ENCODE measurements around the gene FAM20A.
A peak's percentile ranks its signal among the peaks of the same experiment; 100 is the strongest.
"Not testable (repeated sequence)": the region's sequence is repeated elsewhere in the genome, so short reads cannot be mapped to it uniquely, and the experiment has no call there.

FAM20A gene

GRCh38 chr17:68564415-68565111, 36.6 kb downstream of the FAM20A start:
- DNase-seq, result no peak

GRCh38 chr17:68562736-68563135, 38.4 kb downstream of the FAM20A start:
- no peak for DNase-seq

DNA sequence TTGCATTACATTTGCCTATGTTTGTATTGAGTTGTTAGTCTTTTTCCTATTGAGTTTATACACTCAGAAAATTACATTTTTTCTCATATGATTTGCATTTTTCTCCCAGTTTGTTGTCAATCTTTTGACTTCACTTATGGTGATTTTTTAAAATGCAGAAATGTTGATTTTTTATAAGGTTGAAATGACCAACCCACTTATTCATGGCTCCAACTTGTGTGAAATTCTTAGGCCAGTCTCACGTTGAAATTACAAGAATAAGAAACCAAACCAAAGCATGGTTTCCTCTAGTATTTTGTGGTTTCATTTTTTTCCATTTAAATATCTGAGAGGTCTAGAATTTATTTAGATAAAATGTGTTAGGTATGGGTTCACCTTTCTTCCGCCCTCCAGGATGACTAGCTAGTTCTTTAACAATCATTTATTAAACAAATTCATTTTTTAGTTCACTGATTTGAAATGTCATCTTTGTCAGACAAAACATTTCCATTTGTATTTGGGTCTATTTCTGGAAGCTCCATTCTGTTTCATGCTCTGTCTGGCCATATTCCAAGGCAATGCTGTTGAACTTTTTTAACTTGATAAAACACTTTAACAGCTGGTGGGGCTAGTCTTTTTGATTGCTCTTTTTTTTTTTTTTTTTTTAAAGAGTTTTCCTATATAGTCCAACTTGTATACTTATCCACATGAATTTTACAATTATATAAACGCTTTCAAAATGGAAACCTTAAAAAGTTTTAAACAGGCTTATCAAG, 40.0 kb downstream of the FAM20A start:
- no peak for DNase-seq

DNA sequence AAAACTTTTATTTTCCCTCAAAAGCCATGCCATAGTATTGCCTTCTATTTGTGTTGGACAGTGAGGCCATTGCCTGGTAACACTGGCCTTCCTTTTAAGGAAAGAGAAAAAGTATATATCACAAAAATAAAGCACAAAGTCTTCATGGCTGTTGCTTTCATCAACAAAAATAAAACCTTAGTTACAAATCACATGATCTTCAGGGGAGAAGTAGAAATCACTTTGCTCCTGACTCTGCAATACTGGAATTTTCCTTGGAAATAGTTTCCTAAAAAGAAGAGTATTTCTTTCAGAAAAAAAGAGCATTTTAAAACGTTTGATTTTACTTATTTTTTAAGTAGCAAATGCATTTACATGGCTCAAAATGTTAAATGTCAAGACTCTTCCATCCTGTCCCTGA, 41.9 kb downstream of the FAM20A start:
- no peak for DNase-seq

- DNase-seq, result no peak
Measured at GRCh38 chr17:68556551-68556950, 44.6 kb downstream of the FAM20A start.

GRCh38 chr17:68544111-68544915, 56.9 kb downstream of the FAM20A start:
- DNase-seq, result no peak

DNA sequence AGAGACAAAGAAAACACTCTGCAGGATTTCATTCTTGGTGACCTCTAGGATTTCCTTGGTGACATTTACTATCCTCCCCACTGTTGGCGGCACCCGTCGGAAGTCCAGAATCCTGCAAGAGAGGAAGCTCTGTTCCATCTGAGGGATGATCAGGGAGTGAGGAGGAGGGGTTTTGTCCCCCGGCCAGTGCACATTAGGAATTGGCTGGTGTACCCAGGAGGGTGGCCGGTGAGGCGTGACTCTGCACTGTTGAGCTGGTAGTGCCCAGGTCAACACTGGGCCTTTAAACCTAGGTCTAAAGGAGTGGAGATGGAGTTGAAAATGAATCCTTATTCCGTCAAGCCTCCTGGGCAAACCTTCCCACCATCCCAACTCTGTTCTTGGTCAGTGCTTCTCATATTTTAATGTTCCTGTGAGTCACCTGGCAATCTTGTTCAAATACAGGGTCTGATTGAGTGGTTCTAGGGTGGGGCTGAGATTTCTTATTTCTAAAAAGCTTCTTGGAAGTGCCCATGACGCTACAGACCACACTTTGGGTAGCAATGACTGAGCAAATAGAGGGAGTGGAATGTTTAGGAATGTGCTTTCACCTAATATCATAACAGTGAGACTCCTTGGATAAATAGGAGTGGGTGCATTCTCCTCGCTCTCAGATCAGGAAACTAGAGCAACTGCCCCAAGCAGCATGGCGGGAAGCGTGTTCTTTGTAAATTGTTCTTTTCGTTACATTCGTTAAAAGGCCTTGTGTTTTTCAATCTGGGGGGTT, 58.3 kb downstream of the FAM20A start:
- no peak for DNase-seq

DNA sequence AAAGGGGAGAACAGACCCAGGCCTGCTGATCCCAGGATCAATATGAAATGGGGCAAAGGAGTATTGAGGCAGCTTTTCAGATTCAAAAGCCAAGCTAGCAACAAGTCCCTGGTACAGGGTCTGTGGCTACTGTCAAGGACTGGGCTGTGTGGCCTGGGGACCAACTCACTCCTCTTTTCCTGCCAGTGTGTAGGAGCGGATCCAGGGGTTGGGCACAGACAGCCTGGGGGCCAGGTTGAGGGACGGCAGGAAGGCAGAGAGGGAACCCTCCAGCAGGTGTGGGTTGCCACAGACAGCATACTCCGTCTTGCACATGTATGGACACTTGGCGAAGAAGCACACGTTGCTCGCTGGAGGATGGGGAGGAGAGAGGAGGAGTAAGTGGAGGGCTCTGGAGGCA, 59.4 kb downstream of the FAM20A start:
- no peak for DNase-seq

GRCh38 chr17:68540981-68541380, 60.2 kb downstream of the FAM20A start:
- no peak for DNase-seq

GRCh38 chr17:68539548-68540467, 61.4 kb downstream of the FAM20A start:
- DNase-seq, result peak; percentile 42

DNA sequence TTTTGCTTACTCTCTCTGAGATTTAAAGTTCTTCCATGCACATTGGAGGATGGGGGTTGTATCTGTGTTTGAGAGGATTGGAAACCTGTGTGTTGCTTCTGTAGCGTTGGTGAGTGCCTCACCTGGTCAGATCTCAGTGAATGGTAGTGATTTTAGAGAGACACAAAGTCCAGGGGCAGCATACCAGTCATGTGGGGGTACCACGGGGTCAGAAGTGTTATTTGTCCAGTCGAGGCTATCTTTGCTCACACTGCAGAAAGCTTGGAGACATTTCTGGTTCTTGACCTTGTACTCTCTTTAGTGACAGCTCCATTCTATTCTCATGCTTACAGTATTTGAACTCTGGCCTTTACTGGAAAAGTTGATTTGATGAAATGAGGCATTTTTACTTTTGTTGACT, 65.2 kb downstream of the FAM20A start:
- no peak for DNase-seq

DNA sequence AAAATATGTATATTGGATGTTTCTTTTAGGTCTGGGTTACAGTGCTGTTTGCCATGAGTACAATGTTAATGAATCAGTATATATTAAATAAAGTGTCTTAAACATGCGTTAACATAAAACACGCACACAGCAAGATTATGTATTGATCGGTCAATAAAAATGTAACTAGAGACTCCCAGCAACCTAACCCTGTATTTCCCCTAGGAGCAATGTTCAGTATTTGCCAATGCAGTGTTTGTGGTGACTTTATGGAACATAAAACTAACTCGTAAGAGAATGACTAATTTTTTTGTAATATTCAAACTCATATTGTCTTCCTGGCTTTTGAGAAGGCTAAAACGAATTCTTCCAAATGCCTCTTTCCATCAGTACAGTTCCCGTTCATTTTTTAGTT, 66.5 kb downstream of the FAM20A start:
- no peak for DNase-seq

GRCh38 chr17:68533887-68534694, 67.1 kb downstream of the FAM20A start:
- DNase-seq, result peak; percentile 43

- DNase-seq, result no peak
Measured at GRCh38 chr17:68532826-68533225, 68.3 kb downstream of the FAM20A start.

DNA sequence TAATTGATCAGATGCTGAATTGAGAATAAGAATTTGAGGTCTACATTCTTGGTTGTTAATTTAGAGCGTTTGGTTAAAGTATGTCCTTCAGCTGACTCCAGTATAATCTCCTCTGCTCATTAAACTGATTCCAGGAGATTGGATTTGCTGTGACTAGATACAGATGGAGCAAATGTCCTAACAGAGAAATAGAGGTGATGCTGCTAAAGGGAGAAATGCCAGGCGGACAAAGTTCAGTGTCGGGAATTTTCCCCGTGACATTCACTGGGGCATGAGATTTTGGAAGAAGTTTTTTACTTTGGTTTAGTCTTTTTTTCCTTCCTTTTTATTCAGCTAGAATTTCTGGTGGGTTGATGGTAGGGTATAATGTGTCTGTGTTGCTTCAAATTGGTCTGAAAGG, 69.9 kb downstream of the FAM20A start:
- DNase-seq, result no peak

- DNase-seq, result no peak
Measured at GRCh38 chr17:68527314-68527713, 73.9 kb downstream of the FAM20A start.

- no peak for DNase-seq
Measured at GRCh38 chr17:68526548-68526947, 74.6 kb downstream of the FAM20A start.

GRCh38 chr17:68522266-68522665, 78.9 kb downstream of the FAM20A start:
- DNase-seq, result no peak

DNA sequence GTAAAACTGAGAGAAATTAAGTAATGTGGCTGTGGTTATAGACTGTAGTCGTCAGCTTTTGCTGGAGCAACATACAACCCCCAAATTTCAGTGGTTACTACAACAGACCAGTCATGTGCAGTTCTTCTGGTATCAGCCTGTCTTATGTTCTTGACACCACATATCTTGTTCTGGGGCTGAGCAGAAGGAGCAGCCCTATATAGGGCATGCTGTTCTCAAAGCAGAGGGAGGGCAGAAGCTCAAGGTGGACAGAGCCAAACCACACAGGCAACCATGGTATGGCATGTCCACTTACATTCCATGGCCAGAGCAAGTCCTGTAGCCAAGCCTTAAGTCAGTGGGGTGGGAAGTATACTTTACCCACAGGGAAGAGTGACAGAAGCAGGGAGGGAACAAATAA, 81.3 kb downstream of the FAM20A start:
- DNase-seq, result no peak

GRCh38 chr17:68519051-68519450, 82.1 kb downstream of the FAM20A start:
- not testable (repeated sequence) for DNase-seq
